Ureter (tissue), 1 donor: ENCODE data around the gene PSMD13. TPM values are rescaled to one million over a fixed set of nuclear protein-coding genes. Genes with fewer than 3 reads are reported as not detected.
"Not testable (repeated sequence)": the region's sequence is repeated elsewhere in the genome, so short reads cannot be mapped to it uniquely, and the experiment has no call there.

Experiments
- DNase-seq: peaks from one replicate; pipeline ENCODE4 v3.0.0-alpha.2; 2020; ENCODE audit warnings: low spot score
- total RNA-seq: library from RNA; stranded (reverse); gene quantifications from one replicate; pipeline ENCODE4 v1.2.4, GENCODE V29; 2023
- donor health status: DM: yes; HTN: yes; CAD: no.

Gene PSMD13
- total RNA-seq, 1 donor from 2014 or later, result 87.5 TPM

GRCh38 chr11:249062-249461 is 12.3 kb downstream of the PSMD13 start:
- DNase-seq, result no peak

- DNase-seq, result no peak
These were observed 13.5 kb downstream of the PSMD13 start for GRCh38 chr11:250274-250673.

GRCh38 chr11:250740-251299 is 14.0 kb downstream of the PSMD13 start:
- peak; percentile 68 for DNase-seq

- DNase-seq, result no peak
These were observed 14.8 kb downstream of the PSMD13 start for GRCh38 chr11:251550-251949.

GRCh38 chr11:252666-253065 is 15.9 kb downstream of the PSMD13 start:
- no peak for DNase-seq

GRCh38 chr11:253160-253885 is 16.5 kb downstream of the PSMD13 start:
- no peak for DNase-seq

GRCh38 chr11:253886-254270 is 17.1 kb downstream of the PSMD13 start:
- no peak for DNase-seq

GRCh38 chr11:255176-255575 is 18.4 kb downstream of the PSMD13 start:
- DNase-seq, result no peak

GRCh38 chr11:255816-256215 is 19.0 kb downstream of the PSMD13 start:
- DNase-seq, result no peak

GRCh38 chr11:256952-257737 is 20.4 kb downstream of the PSMD13 start:
- DNase-seq, result no peak

GRCh38 chr11:257766-258493 is 21.2 kb downstream of the PSMD13 start:
- no peak for DNase-seq

- no peak for DNase-seq
These were observed 22.6 kb downstream of the PSMD13 start for GRCh38 chr11:259413-259812.

GRCh38 chr11:261624-262023 is 24.8 kb downstream of the PSMD13 start:
- no peak for DNase-seq

- DNase-seq, result no peak
These were observed 30.1 kb downstream of the PSMD13 start for GRCh38 chr11:266676-267439.

- DNase-seq, result no peak
These were observed 30.8 kb downstream of the PSMD13 start for GRCh38 chr11:267491-267994.

GRCh38 chr11:268716-269145 is 32.0 kb downstream of the PSMD13 start:
- not testable (repeated sequence) for DNase-seq

- DNase-seq, result no peak
These were observed 32.5 kb downstream of the PSMD13 start for GRCh38 chr11:269146-269890.

- no peak for DNase-seq
These were observed 33.9 kb downstream of the PSMD13 start for GRCh38 chr11:270451-271318.

GRCh38 chr11:271319-271715 is 34.5 kb downstream of the PSMD13 start:
- no peak for DNase-seq
